ENCODE results near the gene IWS1. TPM values are rescaled to one million over a fixed set of nuclear protein-coding genes. Genes with fewer than 3 reads are reported as not detected.

IWS1 gene
- total RNA-seq, 1 experiment from 2014 or later: 56.0 TPM

- CTCF ChIA-PET: no interaction called here
- H3K27me3 ChIP-seq (replicated peaks; ENCODE audit: control insufficient read depth, insufficient read depth, low read length): no peaks in the 10 kb centered on the region
Measured at GRCh38 chr2:127570282-127571250, 44.3 kb upstream of the IWS1 start.

GRCh38 chr2:127569666-127570065, 43.4 kb upstream of the IWS1 start:
- BruUV-seq (replicated peaks): no TSS peak
- Mint-ChIP-seq H3K4me3 (ENCODE audit: unreplicated experiment) (no peak overlapping the region), H3K27me3 (ENCODE audit: insufficient read depth, unreplicated experiment) (peaks cover 3% of the 10 kb centered on the region), H3K4me1 (ENCODE audit: low read depth, unreplicated experiment) (no peaks in the 10 kb centered on the region), H3K36me3 (ENCODE audit: insufficient read depth, unreplicated experiment) (no peaks in the 10 kb centered on the region), H3K27ac (ENCODE audit: unreplicated experiment) (no peak overlapping the region), H3K9me3 (ENCODE audit: unreplicated experiment) (no peaks in the 10 kb centered on the region)
- Histone ChIP-seq H3K4me1 (no peaks in the 10 kb centered on the region), H3K36me3 (ENCODE audit: control insufficient read depth, insufficient read depth, low read length) (no peaks in the 10 kb centered on the region), H3K9me3 (no peaks in the 10 kb centered on the region), H3K27me3 (replicated peaks; ENCODE audit: control insufficient read depth, insufficient read depth, low read length) (no peaks in the 10 kb centered on the region), H3K4me3 (ENCODE audit: low read depth, low read length) (no peak overlapping the region)
- TF ChIP-seq CTCF (IDR thresholded peaks at IDR 0.05; ENCODE audit: insufficient read depth in 1 of 2, low read depth in 1 of 2, low read length in 1 of 2, severe bottlenecking in 1 of 2, unreplicated experiment in 1 of 2): no peak
- POLR2A ChIA-PET: no interaction called here
- DNase-seq: no peak
- intact Hi-C loops (cut with micrococcal nuclease; ENCODE audit: unreplicated experiment): no loop called here
- CTCF ChIA-PET: no interaction called here

More at GRCh38 chr2:127570282-127571250, 44.3 kb upstream of the IWS1 start:
- no TSS peak for BruUV-seq (replicated peaks)
- no peaks in the 10 kb centered on the region for H3K9me3 ChIP-seq
- H3K36me3 Mint-ChIP-seq (ENCODE audit: insufficient read depth, unreplicated experiment): no peaks in the 10 kb centered on the region
- DNase-seq: peak in 1 of 2 experiments; percentile 23
- peaks cover 3% of the 10 kb centered on the region for H3K27me3 Mint-ChIP-seq (ENCODE audit: insufficient read depth, unreplicated experiment)
- H3K36me3 ChIP-seq (ENCODE audit: control insufficient read depth, insufficient read depth, low read length): no peaks in the 10 kb centered on the region
- intact Hi-C loops (cut with micrococcal nuclease; ENCODE audit: unreplicated experiment): no loop called here
- no peak overlapping the region for H3K27ac Mint-ChIP-seq (ENCODE audit: unreplicated experiment)
- H3K4me3 ChIP-seq (ENCODE audit: low read depth, low read length): no peak overlapping the region
- POLR2A ChIA-PET: no interaction called here
- no peaks in the 10 kb centered on the region for H3K4me1 ChIP-seq
- H3K4me1 Mint-ChIP-seq (ENCODE audit: low read depth, unreplicated experiment): no peaks in the 10 kb centered on the region
- TF ChIP-seq CTCF (IDR thresholded peaks at IDR 0.05; ENCODE audit: insufficient read depth in 1 of 2, low read depth in 1 of 2, low read length in 1 of 2, severe bottlenecking in 1 of 2, unreplicated experiment in 1 of 2): no peak
- H3K9me3 Mint-ChIP-seq (ENCODE audit: unreplicated experiment): no peaks in the 10 kb centered on the region
- H3K4me3 Mint-ChIP-seq (ENCODE audit: unreplicated experiment): no peak overlapping the region

GRCh38 chr2:127568128-127568527, 41.8 kb upstream of the IWS1 start:
- Mint-ChIP-seq H3K4me3 (ENCODE audit: unreplicated experiment) (no peak overlapping the region), H3K4me1 (ENCODE audit: low read depth, unreplicated experiment) (no peaks in the 10 kb centered on the region), H3K27me3 (ENCODE audit: insufficient read depth, unreplicated experiment) (peaks cover 3% of the 10 kb centered on the region), H3K27ac (ENCODE audit: unreplicated experiment) (no peak overlapping the region), H3K36me3 (ENCODE audit: insufficient read depth, unreplicated experiment) (no peaks in the 10 kb centered on the region), H3K9me3 (ENCODE audit: unreplicated experiment) (peaks cover 3% of the 10 kb centered on the region)
- POLR2A ChIA-PET: no interaction called here
- no peaks in the 10 kb centered on the region for H3K9me3 ChIP-seq
- no peaks in the 10 kb centered on the region for H3K27me3 ChIP-seq (replicated peaks; ENCODE audit: control insufficient read depth, insufficient read depth, low read length)
- no peak overlapping the region for H3K4me3 ChIP-seq (ENCODE audit: low read depth, low read length)
- no peak for TF ChIP-seq CTCF (IDR thresholded peaks at IDR 0.05; ENCODE audit: insufficient read depth in 1 of 2, low read depth in 1 of 2, low read length in 1 of 2, severe bottlenecking in 1 of 2, unreplicated experiment in 1 of 2)
- BruUV-seq (replicated peaks): no TSS peak
- intact Hi-C loops (cut with micrococcal nuclease; ENCODE audit: unreplicated experiment): no loop called here
- no peaks in the 10 kb centered on the region for H3K4me1 ChIP-seq
- CTCF ChIA-PET: no interaction called here
- DNase-seq: no peak
- no peaks in the 10 kb centered on the region for H3K36me3 ChIP-seq (ENCODE audit: control insufficient read depth, insufficient read depth, low read length)

All from Caco-2 (cell line).